NCI-H2227 treated with DMSO at 0.1 percent for 48 hours (cell line): ENCODE data around the gene EPB41.
"Not testable (repeated sequence)": the region's sequence is repeated elsewhere in the genome, so short reads cannot be mapped to it uniquely, and the experiment has no call there.

Experiments used
- DNase-seq: peaks from one replicate; lab custom pipeline; 2025; lab: John Stamatoyannopoulos, UW

The EPB41 gene

GRCh38 chr1:28914228-28915030, at the start of gene EPB41:
Gene EPB41, plus strand, starts transcription at chr1:28914569. Its CDS starts 72,869 bp downstream, at chr1:28987438.
- DNase-seq, result peak; percentile 97

GRCh38 chr1:28864695-28865094, 49.7 kb upstream of the EPB41 start:
- DNase-seq, result no peak

GRCh38 chr1:28865997-28866650, 48.2 kb upstream of the EPB41 start:
- no peak for DNase-seq

- no peak for DNase-seq
These were observed 46.5 kb upstream of the EPB41 start for GRCh38 chr1:28867850-28868249.

- no peak for DNase-seq
These were observed 44.4 kb upstream of the EPB41 start for GRCh38 chr1:28869952-28870351.

- DNase-seq, result no peak
These were observed 42.6 kb upstream of the EPB41 start for GRCh38 chr1:28871631-28872401.

GRCh38 chr1:28875134-28875533, 39.2 kb upstream of the EPB41 start:
- DNase-seq, result not testable (repeated sequence)

GRCh38 chr1:28877132-28877781, 37.1 kb upstream of the EPB41 start:
- DNase-seq, result peak; percentile 88

- DNase-seq, result no peak
These were observed 35.6 kb upstream of the EPB41 start for GRCh38 chr1:28878796-28879195.

GRCh38 chr1:28882009-28882628, 32.2 kb upstream of the EPB41 start:
- peak; percentile 84 for DNase-seq

- no peak for DNase-seq
These were observed 31.1 kb upstream of the EPB41 start for GRCh38 chr1:28883242-28883616.

- no peak for DNase-seq
These were observed 28.9 kb upstream of the EPB41 start for GRCh38 chr1:28885472-28885877.

GRCh38 chr1:28885977-28886730, 28.2 kb upstream of the EPB41 start:
- no peak for DNase-seq

- DNase-seq, result peak; percentile 44
These were observed 27.5 kb upstream of the EPB41 start for GRCh38 chr1:28886731-28887418.

- DNase-seq, result no peak
These were observed 26.9 kb upstream of the EPB41 start for GRCh38 chr1:28887419-28887834.

GRCh38 chr1:28887835-28888682, 26.3 kb upstream of the EPB41 start:
- no peak for DNase-seq

GRCh38 chr1:28888915-28889314, 25.5 kb upstream of the EPB41 start:
- DNase-seq, result no peak

- DNase-seq, result no peak
These were observed 25.0 kb upstream of the EPB41 start for GRCh38 chr1:28889357-28889756.

- no peak for DNase-seq
These were observed 23.9 kb upstream of the EPB41 start for GRCh38 chr1:28890435-28890834.
